Neural crest cell (in vitro differentiated cells): Measurements from ENCODE around the gene CCDC57. TPM values are rescaled to one million over a fixed set of nuclear protein-coding genes. Genes with fewer than 3 reads are reported as not detected.

Experiments used
- DNase-seq: peaks from one replicate; pipeline ENCODE4 v3.0.0; 2021; ENCODE audit warnings: low read depth, mixed read lengths, low spot score
- H3K27ac Mint-ChIP-seq: one replicate; pipeline ENCODE4 v1.8.0; 2021; ENCODE audit warnings: mild to moderate bottlenecking, mixed read lengths; ENCODE audit not compliant: unreplicated experiment
- H3K27me3 Mint-ChIP-seq: 2 replicates; pipeline ENCODE4 v1.8.0; 2021; ENCODE audit warnings: low read depth, mild to moderate bottlenecking, mixed read lengths
- H3K36me3 Mint-ChIP-seq: 2 replicates; pipeline ENCODE4 v1.8.0; 2021; ENCODE audit warnings: low read depth, mild to moderate bottlenecking, mixed read lengths
- H3K4me1 Mint-ChIP-seq: 2 replicates; pipeline ENCODE4 v1.8.0; 2021; ENCODE audit warnings: mixed read lengths
- H3K4me3 Mint-ChIP-seq: one replicate; pipeline ENCODE4 v1.8.0; 2021; ENCODE audit warnings: mild to moderate bottlenecking, mixed read lengths
- H3K9me3 Mint-ChIP-seq: 2 replicates; pipeline ENCODE4 v1.8.0; 2021; ENCODE audit warnings: mixed read lengths
- total RNA-seq: library from RNA; stranded (reverse); gene quantifications from 2 replicates; pipeline ENCODE4 v1.2.1, GENCODE V29; 2021
- TF ChIP-seq, protein P1 (sequence below): fragments of 200-600 bp; sonication (generic); conservative IDR thresholded peaks from 2 replicates; pipeline ENCODE4 v1.5.0; 2021; ENCODE audit warnings: antibody characterized with exemption, mild to moderate bottlenecking

CCDC57 gene
- total RNA-seq, 1 donor from 2014 or later, result 47.5 TPM

DNA sequence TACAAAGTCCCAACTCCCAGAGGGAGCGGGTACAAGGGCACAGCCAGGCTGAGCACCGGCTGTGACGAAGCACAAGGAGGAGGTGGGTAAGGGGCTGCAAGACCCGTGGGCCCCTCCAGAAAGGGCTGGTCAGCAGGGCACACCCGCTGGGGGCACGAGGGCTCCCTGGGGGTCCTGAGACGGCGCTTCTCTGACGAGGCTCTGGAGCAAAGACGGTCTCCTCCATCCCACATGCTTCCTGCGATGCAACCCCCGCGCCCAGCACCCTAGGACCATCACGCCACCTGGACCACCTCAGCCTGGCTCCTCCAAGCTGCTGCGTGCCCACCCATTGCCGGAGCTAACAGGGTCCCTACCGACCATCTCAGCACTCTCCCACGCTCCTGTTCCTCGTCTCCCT is 8.7 kb downstream of the CCDC57 start:
- H3K4me1 Mint-ChIP-seq, result peaks cover 14% of the 10 kb centered on the region

DNA sequence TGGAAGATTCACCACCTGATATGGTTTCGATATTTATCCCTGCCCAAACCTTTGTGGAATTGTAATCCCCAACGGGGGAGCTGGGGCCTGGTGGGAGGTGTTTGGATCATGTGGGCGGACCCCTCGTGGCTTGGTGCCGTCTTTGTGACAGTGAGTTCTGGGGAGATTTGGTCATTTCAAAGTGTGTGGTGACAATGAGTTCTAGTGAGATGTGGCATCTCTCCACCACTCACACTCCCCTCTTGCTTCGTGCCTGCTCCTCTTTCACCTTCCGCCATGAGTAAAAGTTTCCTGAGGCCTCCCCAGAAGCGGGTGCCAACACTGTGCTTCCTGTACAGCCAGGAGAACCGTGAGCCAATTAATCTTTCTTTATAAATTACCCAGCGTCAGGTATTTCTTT is 9.7 kb downstream of the CCDC57 start:
- Mint-ChIP-seq H3K4me1 (peaks cover 14% of the 10 kb centered on the region), H3K27me3 (no peaks in the 10 kb centered on the region), H3K9me3 (no peaks in the 10 kb centered on the region), H3K4me3 (no peak overlapping the region), H3K27ac (no peak overlapping the region), H3K36me3 (no peaks in the 10 kb centered on the region)
- TF ChIP-seq, protein P1, sequence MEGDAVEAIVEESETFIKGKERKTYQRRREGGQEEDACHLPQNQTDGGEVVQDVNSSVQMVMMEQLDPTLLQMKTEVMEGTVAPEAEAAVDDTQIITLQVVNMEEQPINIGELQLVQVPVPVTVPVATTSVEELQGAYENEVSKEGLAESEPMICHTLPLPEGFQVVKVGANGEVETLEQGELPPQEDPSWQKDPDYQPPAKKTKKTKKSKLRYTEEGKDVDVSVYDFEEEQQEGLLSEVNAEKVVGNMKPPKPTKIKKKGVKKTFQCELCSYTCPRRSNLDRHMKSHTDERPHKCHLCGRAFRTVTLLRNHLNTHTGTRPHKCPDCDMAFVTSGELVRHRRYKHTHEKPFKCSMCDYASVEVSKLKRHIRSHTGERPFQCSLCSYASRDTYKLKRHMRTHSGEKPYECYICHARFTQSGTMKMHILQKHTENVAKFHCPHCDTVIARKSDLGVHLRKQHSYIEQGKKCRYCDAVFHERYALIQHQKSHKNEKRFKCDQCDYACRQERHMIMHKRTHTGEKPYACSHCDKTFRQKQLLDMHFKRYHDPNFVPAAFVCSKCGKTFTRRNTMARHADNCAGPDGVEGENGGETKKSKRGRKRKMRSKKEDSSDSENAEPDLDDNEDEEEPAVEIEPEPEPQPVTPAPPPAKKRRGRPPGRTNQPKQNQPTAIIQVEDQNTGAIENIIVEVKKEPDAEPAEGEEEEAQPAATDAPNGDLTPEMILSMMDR, result no peak
- no peak for DNase-seq

More for the DNA sequence above, 8.7 kb downstream of the CCDC57 start:
- TF ChIP-seq, protein P1, result no peak
- Mint-ChIP-seq H3K27ac (no peak overlapping the region), H3K4me3 (no peak overlapping the region), H3K36me3 (no peaks in the 10 kb centered on the region), H3K27me3 (no peaks in the 10 kb centered on the region), H3K9me3 (no peaks in the 10 kb centered on the region)
- no peak for DNase-seq

DNA sequence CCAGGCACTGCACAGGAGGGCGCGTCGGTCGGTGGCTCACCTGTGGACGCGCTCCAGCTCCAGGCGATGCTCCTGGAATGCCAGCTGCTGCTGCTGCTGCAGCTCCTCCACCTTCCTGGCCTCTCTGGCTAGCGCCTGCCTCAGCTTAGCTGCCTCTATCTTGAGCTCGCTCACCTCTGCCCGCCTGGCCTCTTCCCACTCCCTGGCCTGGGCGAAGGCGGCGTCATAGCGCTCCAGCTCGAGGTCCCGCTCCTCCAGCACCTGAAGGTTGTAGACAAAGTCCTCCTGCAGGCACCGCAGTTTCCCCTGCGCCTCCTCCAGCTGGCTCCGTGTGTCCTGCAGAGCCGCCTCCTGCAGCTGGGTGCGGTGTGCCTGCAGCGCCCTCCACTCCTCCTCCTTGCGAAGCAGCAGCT is 11.1 kb downstream of the CCDC57 start:
- TF ChIP-seq, protein P1, result no peak
- Mint-ChIP-seq H3K4me3 (no peak overlapping the region), H3K36me3 (peaks cover under 1% of the 10 kb centered on the region), H3K4me1 (peaks cover 12% of the 10 kb centered on the region), H3K27me3 (no peaks in the 10 kb centered on the region), H3K9me3 (no peaks in the 10 kb centered on the region), H3K27ac (no peak overlapping the region)
- DNase-seq, result no peak

DNA sequence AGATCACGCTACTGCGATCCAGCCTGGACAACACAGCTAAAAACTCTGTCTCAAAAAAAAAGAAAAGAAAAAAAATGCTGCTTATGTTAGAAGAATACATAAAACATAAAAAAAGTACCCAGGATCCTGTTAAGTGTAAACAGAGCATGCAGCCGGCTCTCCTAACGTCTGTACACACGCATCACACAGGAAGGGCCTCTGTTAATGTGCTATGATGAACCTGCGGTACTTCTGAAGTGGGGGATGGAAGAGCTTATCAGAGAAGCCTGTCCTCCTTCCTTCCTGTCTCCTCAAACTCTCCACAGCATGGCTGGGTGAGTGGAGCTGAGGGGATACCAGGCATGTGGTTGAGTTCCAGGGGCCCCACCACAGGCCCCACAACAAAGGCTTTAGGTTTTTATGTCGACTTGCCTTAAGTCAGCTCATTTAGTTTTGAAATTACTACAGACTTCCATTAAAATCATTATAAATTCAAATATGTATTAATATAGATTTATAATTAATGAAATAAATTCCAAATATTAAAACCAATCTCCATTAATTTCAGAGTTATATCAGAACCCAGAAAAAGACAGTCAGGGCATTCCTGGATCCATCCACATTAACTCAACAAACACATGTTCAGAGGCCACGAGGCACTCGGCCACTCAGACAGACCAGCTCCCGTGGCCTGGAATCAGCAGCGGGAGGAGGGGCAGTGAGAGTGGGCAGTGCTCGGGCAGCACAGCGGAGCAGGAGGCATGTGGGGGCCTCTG is 11.7 kb downstream of the CCDC57 start:
- Mint-ChIP-seq H3K36me3 (peaks cover 4% of the 10 kb centered on the region), H3K4me3 (no peak overlapping the region), H3K4me1 (peaks cover 6% of the 10 kb centered on the region), H3K9me3 (no peaks in the 10 kb centered on the region), H3K27ac (no peak overlapping the region), H3K27me3 (no peaks in the 10 kb centered on the region)
- TF ChIP-seq, protein P1, result no peak
- DNase-seq, result no peak

DNA sequence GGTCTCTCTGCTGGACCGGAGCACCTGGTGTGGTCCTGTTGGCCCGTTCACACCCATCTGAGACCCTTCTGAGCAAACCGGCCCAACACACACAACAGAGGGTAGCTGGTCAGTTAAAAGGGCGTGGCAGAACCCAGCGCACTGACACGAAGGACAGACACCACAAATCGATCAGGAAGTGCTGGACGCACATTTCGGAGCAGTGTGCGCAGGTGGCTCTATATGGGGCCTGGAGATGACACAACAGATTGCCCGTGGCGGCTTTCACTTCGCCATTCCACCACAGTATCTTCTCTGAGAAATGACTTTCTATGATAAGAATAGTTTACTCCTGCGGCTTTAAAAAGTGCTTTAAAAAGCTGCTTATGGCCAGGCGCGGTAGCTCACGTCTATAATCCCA is 12.5 kb downstream of the CCDC57 start:
- no peaks in the 10 kb centered on the region for H3K9me3 Mint-ChIP-seq
- H3K4me1 Mint-ChIP-seq, result no peaks in the 10 kb centered on the region
- H3K27ac Mint-ChIP-seq, result no peak overlapping the region
- TF ChIP-seq, protein P1, result no peak
- H3K36me3 Mint-ChIP-seq, result peaks cover 4% of the 10 kb centered on the region
- no peak overlapping the region for H3K4me3 Mint-ChIP-seq
- H3K27me3 Mint-ChIP-seq, result no peaks in the 10 kb centered on the region
- DNase-seq, result no peak
